GM19239 (cell line): ENCODE results near the gene CHIC1.
"Not testable (repeated sequence)": the region's sequence is repeated elsewhere in the genome, so short reads cannot be mapped to it uniquely, and the experiment has no call there.

Experiments used
- DNase-seq: peaks from one replicate; pipeline ENCODE4 v3.0.0; 2011; ENCODE audit warnings: low spot score; ENCODE audit not compliant: insufficient read length
- FAIRE-seq: peaks from 2 replicates; lab custom pipeline; 2011; peaks lifted over from hg19 to GRCh38; lab: Jason Lieb, UNC

CHIC1 gene

DNA sequence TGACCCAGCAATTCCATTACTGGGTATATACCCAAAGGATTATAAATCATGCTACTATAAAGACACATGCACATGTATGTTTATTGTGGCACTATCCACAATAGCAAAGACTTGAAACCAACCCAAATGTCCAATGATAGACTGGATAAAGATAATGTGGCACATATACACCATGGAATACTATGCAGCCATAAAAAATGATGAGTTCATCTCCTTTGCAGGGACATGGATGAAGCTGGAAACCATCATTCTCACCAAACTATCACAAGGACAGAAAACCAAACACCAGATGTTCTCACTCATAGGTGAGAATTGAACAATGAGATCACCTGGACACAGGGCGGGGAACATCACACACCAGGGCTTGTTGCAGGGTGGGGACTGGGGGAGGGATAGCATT lies 144.0 kb downstream of the CHIC1 start:
- FAIRE-seq, DNase-seq: not testable (repeated sequence)

DNA sequence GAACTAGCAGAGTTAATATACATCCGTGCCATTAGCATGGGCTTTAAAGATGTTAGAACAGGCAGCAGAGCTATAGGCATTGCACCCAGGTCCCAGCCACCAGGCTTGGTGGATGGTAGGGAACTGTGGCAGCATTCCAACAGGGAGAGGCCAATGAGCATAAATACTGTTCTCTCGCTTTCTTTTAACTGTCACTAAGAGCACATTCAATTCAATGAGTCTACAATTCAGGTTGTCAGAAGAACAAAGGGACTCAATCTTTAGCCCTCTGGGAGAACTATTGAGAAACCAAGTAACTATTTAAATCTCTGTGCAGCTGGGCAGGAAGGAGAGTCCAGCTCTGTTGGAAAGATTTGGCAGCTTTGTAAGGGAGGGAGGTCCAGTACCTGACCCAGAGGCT lies 165.6 kb downstream of the CHIC1 start:
- DNase-seq, result no peak
- FAIRE-seq, result no peak
